Mesothelial cell of epicardium (in vitro differentiated cells): Measurements from ENCODE around the gene FKBP1B. TPM values are rescaled to one million over a fixed set of nuclear protein-coding genes. Genes with fewer than 3 reads are reported as not detected.
"Not testable (repeated sequence)": the region's sequence is repeated elsewhere in the genome, so short reads cannot be mapped to it uniquely, and the experiment has no call there.

Experiments
- DNase-seq, 2 experiments: peaks; one replicate each; pipeline ENCODE4 v3.0.0; 2021; ENCODE audit warnings: low spot score in 2 of 2; ENCODE audit not compliant: unreplicated experiment in 2 of 2
- H3K27ac Mint-ChIP-seq: 2 replicates; pipeline ENCODE4 v1.8.0; 2021; ENCODE audit warnings: mixed read lengths
- H3K27me3 Mint-ChIP-seq: 2 replicates; pipeline ENCODE4 v1.8.0; 2021; ENCODE audit warnings: low read depth, mixed read lengths
- H3K36me3 Mint-ChIP-seq: 2 replicates; pipeline ENCODE4 v1.8.0; 2021; ENCODE audit warnings: mixed read lengths
- H3K4me1 Mint-ChIP-seq: 2 replicates; pipeline ENCODE4 v1.8.0; 2021; ENCODE audit warnings: mixed read lengths
- H3K4me3 Mint-ChIP-seq: 2 replicates; pipeline ENCODE4 v1.8.0; 2021; ENCODE audit warnings: mild to moderate bottlenecking, moderate library complexity, mixed read lengths
- H3K9me3 Mint-ChIP-seq: 2 replicates; pipeline ENCODE4 v1.8.0; 2021; ENCODE audit warnings: mixed read lengths
- total RNA-seq: library from RNA; stranded (reverse); gene quantifications from 3 replicates; pipeline ENCODE4 v1.2.1, GENCODE V29; 2021
- TF ChIP-seq, protein P1 (sequence below): fragments of 200-600 bp; sonication (generic); IDR thresholded peaks from one replicate; pipeline ENCODE4 v1.5.0; 2021; ENCODE audit warnings: antibody characterized with exemption; ENCODE audit not compliant: unreplicated experiment

FKBP1B gene
- total RNA-seq, 1 donor from 2014 or later, result 18.0 TPM

DNA sequence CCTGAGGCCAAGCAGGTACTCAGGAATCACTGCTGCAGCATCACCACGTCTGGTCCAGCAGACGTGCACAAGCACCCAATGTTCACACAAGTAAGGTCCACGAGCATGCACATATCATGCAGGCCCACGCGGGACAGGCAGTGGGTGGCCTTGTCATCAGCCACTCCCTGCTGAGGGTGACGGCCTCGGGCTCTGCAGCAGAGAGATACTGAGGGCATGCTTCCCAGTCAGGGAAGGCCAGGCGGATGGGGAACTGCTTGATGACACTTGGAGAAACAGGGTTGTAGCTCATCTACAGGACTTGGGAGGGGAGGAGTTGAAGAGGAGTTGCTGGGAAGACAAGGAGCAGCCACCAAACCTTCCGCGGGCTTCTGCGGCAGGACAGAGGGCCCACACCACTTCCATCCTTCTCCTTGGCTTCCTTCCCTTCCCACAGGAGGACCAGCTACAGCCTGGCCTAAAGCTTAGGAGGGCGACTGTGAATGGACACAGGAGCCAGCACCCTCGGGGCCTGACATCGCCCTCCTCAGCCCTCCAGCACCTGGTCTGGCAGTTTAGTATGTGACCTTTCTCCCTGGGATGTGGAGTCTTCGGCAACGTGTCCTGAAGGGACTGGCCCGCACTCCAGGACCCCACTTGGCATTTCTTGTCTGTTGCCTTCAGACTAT is 24.4 kb upstream of the FKBP1B start:
- Mint-ChIP-seq H3K4me3 (no peak overlapping the region), H3K9me3 (no peaks in the 10 kb centered on the region), H3K36me3 (peaks cover 25% of the 10 kb centered on the region), H3K27ac (no peak overlapping the region), H3K4me1 (no peaks in the 10 kb centered on the region), H3K27me3 (no peaks in the 10 kb centered on the region)
- TF ChIP-seq, protein P1, sequence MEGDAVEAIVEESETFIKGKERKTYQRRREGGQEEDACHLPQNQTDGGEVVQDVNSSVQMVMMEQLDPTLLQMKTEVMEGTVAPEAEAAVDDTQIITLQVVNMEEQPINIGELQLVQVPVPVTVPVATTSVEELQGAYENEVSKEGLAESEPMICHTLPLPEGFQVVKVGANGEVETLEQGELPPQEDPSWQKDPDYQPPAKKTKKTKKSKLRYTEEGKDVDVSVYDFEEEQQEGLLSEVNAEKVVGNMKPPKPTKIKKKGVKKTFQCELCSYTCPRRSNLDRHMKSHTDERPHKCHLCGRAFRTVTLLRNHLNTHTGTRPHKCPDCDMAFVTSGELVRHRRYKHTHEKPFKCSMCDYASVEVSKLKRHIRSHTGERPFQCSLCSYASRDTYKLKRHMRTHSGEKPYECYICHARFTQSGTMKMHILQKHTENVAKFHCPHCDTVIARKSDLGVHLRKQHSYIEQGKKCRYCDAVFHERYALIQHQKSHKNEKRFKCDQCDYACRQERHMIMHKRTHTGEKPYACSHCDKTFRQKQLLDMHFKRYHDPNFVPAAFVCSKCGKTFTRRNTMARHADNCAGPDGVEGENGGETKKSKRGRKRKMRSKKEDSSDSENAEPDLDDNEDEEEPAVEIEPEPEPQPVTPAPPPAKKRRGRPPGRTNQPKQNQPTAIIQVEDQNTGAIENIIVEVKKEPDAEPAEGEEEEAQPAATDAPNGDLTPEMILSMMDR, result no peak
- no peak for DNase-seq

DNA sequence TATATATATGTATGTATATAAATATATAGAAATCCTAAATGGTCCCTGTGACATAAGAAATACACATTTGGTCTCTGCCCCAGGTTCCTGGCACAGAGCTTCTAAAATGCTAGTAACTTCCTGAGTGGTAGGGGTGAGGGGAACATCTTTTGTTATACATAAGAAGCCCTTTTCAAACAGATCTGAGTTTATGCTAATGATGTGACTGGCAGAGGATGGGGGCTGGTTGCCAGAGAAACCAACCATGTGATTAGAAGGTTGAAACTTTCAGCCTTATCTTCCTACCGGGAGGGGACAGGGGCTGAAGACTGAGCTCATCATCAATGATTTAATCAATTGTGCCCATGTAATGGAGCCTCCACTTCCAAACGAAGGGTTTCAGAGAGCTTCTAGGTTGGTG is 23.3 kb upstream of the FKBP1B start:
- no peak for DNase-seq
- H3K36me3 Mint-ChIP-seq, result peaks cover 29% of the 10 kb centered on the region
- H3K4me1 Mint-ChIP-seq, result no peaks in the 10 kb centered on the region
- no peak overlapping the region for H3K4me3 Mint-ChIP-seq
- TF ChIP-seq, protein P1, result no peak
- H3K9me3 Mint-ChIP-seq, result no peaks in the 10 kb centered on the region
- H3K27me3 Mint-ChIP-seq, result no peaks in the 10 kb centered on the region
- H3K27ac Mint-ChIP-seq, result no peak overlapping the region

DNA sequence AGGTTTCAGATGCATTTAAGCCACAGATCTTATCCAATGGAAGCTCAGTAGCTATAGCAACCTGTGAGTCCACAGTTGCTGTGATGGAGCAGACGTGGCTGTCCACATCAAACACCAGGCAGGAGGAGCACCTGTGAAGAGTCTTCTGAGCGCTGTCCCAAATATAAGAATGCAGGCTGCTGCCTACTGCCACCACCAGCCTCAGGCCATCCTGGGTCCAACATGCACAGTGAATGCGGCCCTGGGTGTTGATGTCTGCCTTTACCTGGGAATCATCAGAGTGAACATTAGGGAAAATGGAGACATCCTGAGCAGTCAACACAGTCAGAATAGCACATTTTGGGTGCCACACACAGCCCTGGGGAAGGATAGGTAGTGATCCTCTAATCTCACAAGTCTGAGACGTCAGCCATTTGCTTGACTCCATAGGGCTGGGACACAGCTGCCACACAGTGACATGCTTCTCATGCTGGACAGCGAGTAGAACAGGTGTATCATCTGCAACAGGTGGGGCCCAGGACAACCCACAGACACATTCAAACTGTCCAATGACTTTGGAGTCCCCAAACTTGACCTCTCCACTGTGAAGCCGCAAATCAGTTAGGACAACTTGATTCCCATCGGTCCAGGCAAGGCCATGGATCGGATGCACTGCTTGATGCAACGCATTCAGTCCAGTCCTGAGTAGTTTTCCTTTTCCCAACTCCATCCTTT is 10.6 kb upstream of the FKBP1B start:
- Mint-ChIP-seq H3K27me3 (no peaks in the 10 kb centered on the region), H3K9me3 (no peaks in the 10 kb centered on the region), H3K4me3 (no peak overlapping the region), H3K27ac (no peak overlapping the region), H3K36me3 (peaks cover 23% of the 10 kb centered on the region), H3K4me1 (peaks cover 2% of the 10 kb centered on the region)
- DNase-seq, result no peak
- TF ChIP-seq, protein P1, result no peak

DNA sequence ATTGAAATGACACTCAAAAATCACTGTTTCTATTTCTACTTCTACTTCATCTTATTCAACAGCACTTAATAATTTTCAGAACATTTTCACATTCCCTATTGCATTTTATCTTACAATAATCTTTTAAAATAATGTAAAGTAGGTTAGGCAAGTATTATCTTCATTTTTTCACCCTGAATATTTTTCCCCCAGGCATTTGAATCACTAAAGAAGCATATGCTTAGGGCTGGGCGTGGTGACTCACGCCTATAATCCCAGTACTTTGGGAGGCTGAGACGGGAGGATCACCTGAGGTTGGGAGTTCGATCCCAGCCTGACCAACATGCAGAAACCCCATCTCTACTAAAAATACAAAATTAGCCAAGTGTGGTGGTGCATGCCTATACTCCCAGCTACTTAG is 9.0 kb upstream of the FKBP1B start:
- H3K36me3 Mint-ChIP-seq, result peaks cover 23% of the 10 kb centered on the region
- no peak for DNase-seq
- H3K27me3 Mint-ChIP-seq, result no peaks in the 10 kb centered on the region
- no peaks in the 10 kb centered on the region for H3K9me3 Mint-ChIP-seq
- peaks cover 3% of the 10 kb centered on the region for H3K4me1 Mint-ChIP-seq
- H3K27ac Mint-ChIP-seq, result no peak overlapping the region
- TF ChIP-seq, protein P1, result no peak
- no peak overlapping the region for H3K4me3 Mint-ChIP-seq

DNA sequence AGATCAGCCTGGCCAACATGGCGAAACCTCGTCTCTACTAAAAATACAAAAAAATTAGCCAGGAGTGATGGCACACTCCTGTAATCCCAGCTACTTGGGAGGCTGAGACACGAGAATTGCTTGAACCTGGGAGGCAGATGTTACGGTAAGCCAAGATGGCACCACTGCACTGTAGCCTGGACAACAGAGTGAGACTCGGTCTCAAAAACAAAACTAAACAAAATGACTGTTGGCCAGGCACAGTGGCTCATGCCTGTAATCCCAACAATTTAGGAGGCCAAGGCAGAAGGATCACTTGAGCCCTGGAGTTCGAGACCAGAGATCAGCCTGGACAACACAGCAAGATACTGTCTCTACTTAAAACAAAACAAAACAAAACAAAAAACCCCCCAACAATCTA is 6.4 kb upstream of the FKBP1B start:
- H3K27ac Mint-ChIP-seq, H3K4me3 Mint-ChIP-seq, DNase-seq, H3K36me3 Mint-ChIP-seq, H3K9me3 Mint-ChIP-seq, H3K27me3 Mint-ChIP-seq: not testable (repeated sequence)
- peaks cover 20% of the 10 kb centered on the region for H3K4me1 Mint-ChIP-seq
